Activated T-helper 9 cell treated with anti-CD3 and anti-CD28 coated beads, Interleukin-2, amount 50 U/mL, for 16 hours (primary cell): ENCODE results near the gene ZNF689.
"Not testable (repeated sequence)": the region's sequence is repeated elsewhere in the genome, so short reads cannot be mapped to it uniquely, and the experiment has no call there.

ENCODE experiments used
- DNase-seq: peaks from one replicate; pipeline ENCODE4 v3.0.0-alpha.2; 2020; ENCODE audit warnings: low read depth

Gene ZNF689

DNA sequence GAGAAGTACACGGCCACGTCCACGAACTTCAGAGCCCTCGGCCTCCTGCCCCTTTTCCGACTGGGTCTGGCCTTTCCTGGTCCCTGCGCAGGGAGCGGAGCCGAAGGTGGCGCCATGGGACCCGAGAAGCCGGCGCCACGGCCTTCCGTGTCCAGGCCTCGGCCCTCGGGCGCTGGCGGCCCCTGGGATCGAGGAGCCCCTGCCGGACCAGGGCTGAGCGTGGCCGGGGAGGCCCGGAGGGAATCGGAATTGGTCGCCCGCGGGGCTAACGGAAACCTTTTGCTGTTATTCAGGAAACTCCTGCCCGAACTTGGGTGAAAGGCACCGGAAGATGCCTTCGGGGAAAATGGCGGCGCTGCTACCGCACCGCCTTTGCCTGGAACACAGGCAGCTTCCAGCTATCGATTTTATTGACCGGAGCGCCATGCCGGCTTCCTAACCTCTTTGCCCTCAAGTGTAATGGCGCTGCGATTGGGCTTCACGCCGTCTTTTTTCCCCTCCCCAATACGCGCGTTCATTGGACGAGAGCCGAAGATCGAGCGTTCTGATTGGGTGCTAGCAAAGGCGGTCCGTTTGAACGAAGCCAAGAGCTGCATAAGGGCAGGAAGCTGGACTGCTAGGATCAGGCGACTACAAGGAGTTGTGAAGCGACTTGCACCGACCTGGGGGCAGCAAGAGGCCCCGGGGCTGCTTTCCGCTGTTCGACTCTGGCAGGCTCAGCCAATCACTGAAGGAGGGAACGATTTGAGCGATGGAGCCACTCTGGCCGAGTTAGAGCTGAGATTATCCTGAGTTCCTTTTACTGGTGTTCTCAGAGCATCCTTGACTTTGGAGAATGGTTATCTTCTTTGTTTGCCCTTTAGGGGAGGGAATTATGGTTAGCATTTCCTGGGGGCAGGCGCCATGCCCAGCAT, at the start of gene ZNF689:
TSS of gene ZNF689 (minus strand) at position 464 of the 914 bp plus-strand sequence. CDS start at position 116, 348 bp downstream.
- peak; percentile 86 for DNase-seq

DNA sequence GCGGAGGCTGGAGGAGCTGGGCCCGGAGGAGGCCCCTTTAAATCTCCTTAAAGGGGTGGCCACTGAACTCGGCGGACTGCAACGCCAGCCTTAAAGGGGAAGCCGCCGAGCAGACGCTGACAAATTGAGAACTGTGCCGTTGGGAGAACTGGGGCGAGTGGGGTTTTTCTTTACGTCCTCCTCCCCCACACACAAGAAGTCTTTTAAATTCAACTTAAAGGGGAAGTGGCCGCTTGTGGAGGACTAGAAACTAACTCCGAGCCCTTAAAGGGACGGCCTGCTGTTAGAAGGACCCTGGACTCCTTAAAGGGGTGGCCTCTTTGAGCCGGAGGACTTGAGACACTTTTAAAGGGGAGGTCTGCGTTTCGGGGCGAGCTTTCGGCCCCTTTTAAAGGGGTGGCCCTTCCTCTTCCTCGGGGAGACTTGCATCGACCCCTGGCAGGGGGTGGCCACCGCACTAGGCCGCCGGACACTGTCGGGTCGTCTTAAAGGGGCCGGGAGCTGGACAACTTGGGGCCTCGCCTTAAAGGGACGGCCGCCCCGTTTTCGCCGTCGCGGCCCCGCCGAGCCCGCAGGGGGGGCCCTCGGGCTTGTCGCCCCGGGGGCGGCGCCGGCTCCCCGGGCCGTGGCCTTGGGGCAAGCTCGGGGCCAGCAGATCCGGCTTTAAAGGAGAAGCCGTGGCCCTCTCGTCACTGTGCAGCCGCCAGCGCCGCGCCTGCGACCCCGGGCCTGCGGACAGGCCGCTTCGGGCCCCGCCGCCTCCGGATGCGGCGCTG, 48.7 kb upstream of the ZNF689 start:
- peak; percentile 51 for DNase-seq

DNA sequence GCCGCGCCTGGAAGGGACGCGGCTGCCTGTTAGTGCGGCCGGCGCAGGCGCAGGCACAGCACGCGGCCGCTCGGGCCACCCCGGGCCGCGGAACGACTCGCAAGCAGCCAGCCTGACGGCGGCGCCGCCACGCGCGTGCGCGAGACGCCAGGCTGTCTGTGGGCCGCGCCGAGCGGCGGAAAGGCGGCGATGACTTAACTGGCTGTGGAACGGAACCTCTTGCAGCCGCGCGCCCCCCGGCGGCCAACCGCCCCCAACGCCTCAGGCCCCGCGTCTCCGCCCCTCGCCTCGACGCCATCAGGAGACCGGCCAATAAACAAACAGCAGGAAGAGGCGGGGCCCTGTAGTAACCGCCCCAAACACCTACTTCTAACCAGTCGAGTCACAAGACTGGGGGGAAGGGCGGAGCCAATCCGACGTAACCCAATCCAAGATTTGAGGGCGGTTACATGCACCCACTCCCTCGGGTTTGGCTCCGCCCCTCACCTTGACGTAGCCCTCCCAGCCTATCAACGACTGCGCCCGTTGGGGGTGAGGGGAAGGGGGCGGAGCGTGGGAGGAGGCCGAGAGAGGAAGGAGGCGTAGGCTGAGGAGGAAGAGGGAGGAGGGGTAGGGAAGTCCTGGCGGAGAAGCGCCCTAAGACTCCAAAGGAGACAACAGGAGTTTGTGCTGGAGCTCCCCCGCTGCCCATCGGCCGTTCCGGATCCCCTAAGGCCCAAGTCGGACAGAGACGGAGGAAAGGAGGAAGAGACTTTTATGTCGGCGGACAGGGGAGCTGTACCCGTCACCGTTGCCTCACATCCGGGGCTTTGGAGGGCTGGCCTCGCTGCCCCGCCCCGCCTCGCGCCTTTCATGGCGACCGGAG, 47.9 kb upstream of the ZNF689 start, which contains the start of gene FBRS:
TSS of gene FBRS (plus strand) at position 566 of the 865 bp plus-strand sequence. CDS start 1,088 bp downstream, outside the sequence.
- DNase-seq, result peak; percentile 99

DNA sequence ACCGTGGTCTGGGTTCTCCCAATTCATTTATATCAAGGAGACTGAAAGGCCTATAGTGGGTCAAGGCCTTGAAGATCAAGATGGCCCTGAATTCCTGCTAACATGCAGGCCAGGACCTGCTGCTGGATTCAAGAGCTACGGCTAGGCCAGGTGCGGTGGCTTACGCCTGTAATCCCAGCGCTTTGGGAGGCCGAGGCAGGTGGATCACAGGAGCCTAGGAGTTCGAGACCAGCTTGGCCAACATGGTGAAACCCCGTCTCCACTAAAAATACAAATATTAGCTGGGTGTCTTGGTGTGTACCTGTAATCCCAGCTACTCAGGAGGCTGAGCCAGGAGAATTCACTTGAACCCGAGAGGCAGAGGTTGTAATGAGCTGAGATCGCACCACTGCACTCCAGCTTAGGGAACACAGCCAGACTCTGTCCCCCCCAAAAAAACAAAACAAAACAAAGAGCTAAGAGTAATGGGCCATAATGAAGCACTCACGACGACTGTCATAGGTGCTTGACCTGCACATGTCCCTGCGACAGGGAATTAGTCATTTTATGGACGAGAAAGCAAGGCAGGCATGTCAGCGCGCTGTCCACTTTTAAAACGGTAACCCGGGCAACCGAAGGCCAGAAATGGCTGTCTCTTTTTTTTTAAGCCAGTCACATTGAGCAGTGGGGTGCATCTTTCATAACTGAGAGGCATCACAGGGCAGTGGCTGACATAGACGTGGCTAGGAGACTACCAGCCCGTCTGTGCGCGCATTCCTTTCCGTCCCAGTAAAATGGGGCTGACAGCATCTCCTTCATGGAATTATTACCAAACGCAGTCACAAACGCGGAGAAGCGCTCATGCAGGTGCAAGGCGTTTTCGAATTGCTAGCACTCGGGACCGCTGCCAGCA, 47.0 kb upstream of the ZNF689 start:
- DNase-seq, result no peak

DNA sequence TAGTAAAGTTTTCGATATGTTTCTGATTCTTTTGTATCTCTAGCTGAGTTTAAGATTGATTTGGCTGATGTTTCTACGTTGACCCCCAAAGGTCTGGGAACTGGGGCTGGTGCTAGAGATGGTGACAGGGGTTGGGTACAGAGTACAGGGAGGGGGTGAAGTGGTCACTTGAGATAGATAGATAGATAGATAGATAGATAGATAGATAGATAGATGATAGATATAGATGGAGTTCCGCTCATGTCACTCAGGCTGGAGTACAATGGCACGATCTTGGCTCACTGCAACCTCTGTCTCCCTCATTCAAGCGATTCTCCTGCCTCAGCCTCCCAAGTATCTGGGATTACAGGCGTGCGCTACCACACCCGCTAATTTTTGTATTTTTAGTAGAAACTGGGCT, 46.2 kb upstream of the ZNF689 start:
- no peak for DNase-seq

DNA sequence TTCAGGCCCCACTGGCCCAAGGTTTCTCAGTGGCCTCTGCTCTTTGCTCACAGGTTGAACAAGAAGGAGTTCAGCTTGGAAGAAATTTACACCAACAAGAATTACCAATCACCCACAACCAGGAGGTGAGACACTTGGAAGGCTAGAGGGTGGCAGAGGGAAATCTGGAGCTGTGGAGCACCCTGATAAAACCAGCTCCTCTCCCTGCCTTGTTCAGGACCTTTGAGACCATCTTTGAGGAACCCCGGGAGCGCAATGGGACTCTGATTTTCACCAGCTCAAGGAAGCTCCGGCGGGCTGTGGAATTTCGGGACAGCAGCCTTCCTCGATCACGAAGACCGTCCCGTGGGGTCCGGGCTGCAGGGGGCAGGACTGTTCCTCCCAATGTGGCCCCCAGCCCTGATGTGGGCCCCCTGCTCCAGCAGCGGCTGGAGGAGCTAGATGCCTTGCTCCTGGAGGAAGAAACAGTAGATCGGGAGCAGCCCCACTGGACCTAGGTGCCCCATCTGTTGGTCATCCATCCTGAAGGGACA, 45.7 kb upstream of the ZNF689 start:
- no peak for DNase-seq

DNA sequence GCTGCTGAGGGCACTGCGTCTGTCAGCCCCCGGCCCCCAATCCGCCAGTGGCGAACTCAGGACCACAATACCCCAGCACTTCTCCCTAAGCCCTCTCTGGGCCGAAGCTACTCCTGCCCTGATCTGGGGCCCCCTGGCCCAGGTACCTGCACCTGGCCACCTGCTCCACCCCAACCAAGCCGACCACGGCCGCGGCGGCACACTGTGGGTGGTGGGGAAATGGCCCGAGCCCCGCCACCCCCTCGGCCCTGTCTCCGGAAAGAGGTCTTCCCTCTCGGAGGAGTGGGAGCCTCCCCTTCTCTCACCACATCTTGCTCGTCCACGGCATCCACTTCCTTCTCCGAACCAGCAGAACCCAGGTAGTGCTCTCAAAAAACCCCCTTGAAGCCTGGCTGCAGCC, 44.7 kb upstream of the ZNF689 start:
- DNase-seq, result no peak

DNA sequence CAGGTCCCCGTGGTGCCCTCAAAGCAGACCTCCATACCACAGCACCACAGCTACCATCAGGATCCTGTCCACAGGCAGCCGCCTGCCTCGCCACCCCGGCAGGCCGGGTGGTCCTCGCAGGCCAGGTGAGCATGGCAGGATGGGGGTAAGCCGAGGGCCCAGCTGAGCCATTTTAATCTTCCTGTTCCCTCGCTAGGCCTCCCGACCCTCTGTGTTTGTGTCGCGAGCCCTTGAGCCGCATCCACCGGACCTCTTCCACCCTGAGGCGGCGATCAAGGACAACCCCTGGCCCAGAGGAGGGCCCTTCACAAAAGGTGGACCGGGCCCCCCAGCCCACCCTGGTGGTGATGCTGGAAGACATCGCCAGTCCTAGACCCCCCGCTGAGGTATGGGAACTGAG, 42.5 kb upstream of the ZNF689 start:
- no peak for DNase-seq

DNA sequence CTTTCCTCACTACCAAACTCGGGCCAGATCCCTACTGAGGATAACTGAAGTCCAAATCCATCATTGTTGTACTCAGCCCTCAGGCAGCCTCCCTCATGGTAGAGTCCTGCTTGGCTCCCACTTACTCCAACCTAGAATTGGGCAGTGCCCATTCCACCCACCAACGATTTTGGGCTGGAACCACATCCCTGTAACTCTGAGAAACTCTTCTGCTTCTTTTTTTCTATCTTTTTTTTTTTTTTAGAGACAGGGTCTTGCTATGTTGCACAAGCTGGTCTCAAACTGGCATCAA, 41.8 kb upstream of the ZNF689 start:
- DNase-seq, result no peak

DNA sequence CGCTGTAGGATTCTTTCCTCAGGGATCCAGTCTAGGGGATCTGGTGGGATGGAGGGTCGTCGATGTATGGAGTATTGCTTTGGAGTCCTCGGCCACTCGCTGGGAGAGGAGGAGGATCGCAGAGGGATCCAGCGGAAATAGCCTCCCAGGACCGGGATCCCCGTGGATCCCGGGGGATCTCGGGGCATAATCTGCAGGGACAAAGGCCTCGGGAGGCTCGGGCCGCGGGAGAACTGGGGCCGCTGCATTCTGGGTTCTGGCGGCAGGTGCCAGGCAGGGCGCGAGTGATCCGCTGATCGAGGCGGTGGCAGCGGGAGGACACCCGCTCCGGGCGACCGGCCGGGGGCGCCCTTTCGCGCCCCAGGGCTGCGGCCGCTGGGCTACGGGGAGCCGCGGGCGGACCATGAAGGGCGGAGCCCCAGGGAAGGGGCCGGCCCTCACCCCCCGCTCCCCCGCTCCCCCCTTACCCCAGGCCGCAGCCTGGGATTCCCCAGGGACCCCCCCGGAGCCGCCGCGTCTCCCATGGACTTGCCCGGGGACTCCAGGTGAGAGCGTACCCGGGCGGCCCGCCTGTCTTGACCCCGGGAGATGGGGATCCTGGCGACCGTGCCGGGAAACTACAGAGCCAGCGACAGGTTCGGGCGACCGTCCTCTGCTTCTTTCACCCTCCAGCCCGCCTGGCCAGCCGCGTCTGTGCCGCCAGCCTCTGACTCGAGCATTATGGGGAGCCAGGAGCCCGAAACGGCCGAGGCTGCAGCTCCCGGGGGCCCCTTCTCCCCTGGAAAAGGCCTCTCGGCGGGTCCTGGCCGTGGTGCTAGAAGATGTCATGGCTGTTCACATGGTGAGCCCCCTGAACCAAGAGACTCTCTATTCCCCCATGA, 41.2 kb upstream of the ZNF689 start:
- DNase-seq, result peak; percentile 72

DNA sequence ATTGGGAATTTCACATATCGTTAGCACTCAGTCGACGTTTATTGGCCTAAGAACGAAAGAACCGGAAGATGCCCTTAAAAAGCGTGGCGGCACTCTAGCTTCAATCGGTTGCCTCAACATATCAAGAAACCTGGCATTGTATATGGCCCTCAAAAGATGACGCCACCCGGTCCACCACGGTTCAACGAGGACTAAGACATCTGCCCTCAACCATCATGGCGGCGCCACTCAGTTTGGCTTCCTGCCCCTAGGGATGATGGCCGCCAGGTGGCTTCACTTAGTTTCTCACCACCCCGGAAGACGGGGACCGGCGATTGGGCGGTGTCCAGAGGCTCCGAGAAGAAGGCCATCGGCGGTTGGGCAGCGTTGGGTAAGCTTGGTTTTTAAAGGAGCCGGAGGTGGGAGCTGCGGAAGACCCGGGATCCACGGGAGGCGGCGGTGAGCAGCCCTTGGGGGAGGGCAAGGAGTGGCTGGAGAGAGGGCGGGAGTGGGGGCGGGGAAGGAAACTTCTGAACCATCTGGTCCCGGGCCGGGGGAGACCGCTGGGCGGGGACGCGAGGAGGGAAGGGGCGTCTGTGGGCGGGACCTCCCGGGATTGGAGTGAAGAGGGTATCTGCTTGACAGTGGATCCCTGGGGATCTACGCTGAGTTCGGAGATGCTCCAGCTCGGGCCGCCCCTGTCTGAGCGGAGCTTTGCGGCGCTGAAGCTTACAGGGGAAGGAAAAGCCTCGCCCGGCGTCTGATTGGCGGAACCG, 40.4 kb upstream of the ZNF689 start, which contains the start of gene PRR14:
TSS of gene PRR14 (plus strand) at position 592 of the 755 bp plus-strand sequence. CDS start 686 bp downstream, outside the sequence.
- peak; percentile 97 for DNase-seq

DNA sequence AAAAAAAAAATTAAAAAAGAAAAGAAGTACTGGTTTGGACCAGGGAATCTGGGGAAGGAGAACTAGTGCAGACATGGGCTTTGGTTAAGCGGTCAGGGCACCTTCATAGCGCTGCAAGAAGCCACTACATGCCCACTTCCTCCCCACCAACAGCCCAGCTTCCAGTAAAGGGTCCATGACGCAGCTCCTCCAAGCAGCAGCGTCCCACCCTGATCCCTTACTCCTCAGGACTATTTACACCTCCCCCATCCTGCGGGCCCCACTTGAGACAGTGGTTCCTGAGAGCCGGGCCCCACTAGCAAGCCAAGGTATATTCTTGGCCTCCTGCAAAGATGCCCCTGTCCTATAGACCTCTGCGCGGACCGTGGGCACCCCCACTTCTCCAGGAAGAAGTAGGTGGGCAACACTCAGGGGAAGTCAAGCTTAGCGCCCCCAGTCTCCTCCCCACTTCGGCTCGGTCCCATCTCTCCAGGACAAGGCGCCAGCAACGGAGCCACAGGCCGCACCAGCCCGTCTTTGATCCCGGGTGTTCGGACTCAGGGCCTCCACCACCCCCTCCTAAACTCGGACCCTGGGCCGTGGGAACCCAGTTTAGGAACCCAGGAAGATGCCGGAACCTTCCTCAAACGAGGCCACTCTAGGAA, 39.7 kb upstream of the ZNF689 start:
- DNase-seq, result no peak

DNA sequence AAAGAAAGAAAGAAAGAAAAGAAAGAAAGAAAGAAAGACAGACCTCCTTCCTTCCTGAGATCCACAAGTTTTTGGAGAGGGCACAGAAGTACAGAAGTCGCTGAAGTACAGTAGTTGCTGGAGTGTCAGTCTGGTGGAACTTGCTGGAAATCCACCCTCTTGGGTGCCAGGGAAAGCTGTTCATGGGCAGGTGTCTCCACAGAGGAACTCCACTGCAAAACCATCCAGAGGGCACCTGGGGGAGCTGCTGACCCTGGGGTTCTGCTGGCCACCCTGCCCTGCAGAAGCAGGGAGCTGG, 37.0 kb upstream of the ZNF689 start:
- DNase-seq, result no peak

DNA sequence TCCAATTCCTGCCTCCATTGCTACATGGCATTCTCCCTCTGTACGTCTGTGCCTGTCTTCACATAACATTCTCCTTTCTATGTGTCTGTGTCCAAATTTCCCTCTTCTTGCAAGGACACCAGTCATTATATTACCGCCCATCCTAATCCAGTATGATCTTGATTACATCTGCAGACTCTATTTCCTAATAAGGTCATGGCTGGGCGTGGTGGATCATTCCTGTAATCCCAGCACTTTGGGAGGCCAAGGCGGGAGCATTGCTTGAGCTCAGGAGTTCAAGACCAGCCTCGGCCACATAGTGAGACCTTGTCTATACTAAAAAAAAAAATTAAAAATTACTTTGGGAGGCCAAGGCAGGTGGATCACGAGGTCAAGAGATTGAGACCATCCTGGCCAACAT, 35.5 kb upstream of the ZNF689 start:
- no peak for DNase-seq

DNA sequence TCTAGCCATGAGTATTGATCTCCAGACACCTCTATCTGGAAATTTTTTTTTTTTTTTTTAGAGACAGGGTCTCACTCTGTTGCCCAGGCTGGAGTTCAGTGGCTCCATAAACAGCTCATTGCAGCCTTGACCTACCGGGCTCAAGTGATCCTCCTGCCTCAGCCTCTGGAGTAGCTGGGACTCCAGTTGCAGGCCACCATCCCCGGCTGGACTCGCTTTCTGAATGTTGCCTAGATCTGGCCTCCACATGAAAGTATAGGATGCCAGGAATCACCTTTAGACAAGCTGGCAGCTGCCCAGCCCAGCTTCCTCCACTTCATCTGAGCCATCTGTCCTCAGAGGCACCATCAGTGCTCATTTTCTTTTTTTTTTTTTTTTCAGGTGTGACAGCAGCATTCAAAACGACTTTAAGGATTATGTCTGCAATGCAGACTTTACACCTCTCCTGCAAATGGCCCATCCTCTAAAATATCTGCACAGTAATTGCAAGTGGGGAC, 34.2 kb upstream of the ZNF689 start:
- DNase-seq, result no peak

DNA sequence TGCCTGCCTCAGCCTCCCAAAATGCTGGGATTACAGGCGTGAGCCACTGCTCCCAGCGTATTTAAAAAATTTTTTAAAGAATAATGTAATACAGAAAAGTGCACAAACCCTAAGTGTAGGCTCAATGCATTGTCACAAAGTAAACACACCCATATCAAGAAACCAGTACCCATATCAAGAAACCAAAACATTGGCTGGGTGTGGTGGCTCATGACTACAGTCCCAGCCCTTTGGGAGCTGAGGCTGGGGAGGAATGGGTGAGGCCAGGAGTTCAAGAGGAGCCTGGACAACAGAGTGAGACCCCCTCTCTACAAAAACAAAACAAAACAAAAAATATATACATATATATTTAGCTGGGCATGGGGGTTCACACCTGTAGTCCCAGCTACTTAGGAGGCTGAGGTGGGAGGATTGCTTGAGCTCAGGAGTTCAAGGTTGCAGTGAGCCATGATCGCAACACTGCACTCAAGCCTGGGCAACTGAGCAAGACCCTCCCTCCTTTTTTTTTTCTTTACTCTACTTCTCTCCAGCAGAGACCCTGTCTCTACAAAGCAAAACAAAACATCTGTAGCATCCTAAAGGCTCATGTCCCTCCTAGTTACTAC, 31.3 kb upstream of the ZNF689 start:
- no peak for DNase-seq

DNA sequence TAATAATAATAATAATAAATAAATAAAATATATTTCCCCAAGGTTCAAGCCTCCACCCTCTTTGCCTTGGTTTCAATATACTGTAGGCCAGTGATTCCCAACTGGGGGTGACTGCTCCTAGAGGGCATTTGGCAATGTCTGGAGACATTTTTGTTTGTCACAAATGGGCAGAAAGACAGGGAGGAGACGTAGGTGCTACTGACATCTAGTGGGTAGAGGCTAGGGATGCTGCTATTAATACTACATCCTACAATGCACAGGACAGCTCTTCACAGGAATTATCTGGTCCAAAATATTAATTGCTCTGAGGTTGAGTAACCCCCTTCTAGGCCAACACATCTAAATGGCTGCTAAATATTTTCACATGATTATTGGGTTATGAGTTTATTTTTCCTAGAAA, 27.8 kb upstream of the ZNF689 start:
- DNase-seq, result no peak

DNA sequence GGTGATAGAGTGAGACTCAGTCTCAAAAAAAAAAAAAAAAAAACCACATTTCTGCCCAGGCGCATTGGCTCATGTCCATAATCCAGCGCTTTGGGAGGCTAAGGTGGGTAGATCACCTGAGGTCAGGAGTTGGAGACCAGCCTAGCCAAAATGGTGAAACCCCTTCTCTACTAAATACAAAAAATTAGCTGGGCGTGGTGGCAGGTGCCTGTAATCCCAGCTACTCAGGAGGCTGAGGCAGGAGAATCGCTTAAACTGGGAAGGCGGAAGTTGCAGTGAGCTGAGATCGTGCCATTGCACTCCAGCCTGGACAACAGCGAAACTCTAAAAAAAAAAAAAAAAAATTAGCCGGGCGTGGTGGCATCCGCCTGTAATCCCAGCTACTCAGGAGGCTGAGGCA, 26.9 kb upstream of the ZNF689 start:
- not testable (repeated sequence) for DNase-seq
